HepG2 (cell line): Measurements from ENCODE around the gene NOP56. TPM values are rescaled to one million over a fixed set of nuclear protein-coding genes. Genes with fewer than 3 reads are reported as not detected.

ENCODE experiments used
- BRCA1 ChIP-seq: sonication (generic); formaldehyde crosslinking; IDR thresholded peaks from 2 replicates; pipeline ENCODE4 v1.4.0; 2020; ENCODE audit warnings: missing genetic modification reagents
- CC2D1A ChIP-seq: sonication (generic); formaldehyde crosslinking; IDR thresholded peaks from 2 replicates; pipeline ENCODE4 v1.8.1; 2023; ENCODE audit warnings: mild to moderate bottlenecking, missing genetic modification reagents
- FOXM1 ChIP-seq: sonication (generic); formaldehyde crosslinking; IDR thresholded peaks from 2 replicates; pipeline ENCODE4 v1.5.0; 2020; ENCODE audit warnings: missing genetic modification reagents
- HNRNPL ChIP-seq: fragments of 200-400 bp; formaldehyde crosslinking; IDR thresholded peaks from 2 replicates; pipeline ENCODE4 v1.6.1; 2017; ENCODE audit warnings: mild to moderate bottlenecking, low read depth, low read length
- KAT8 ChIP-seq: IDR thresholded peaks from 2 replicates; pipeline ENCODE4 v1.6.1; 2016; ENCODE audit warnings: missing genetic modification reagents, missing compliant biosample characterization
- KLF16 ChIP-seq, 2 experiments: sonication (generic) in 1 of 2; formaldehyde crosslinking in 1 of 2; IDR thresholded peaks; 2 replicates each; pipeline versions ENCODE4 v1.6.1 to v1.8.0; 2016 to 2023; ENCODE audit warnings: missing genetic modification reagents in 2 of 2, missing compliant biosample characterization in 1 of 2
- MAFG ChIP-seq: sonication (generic); formaldehyde crosslinking; IDR thresholded peaks from 2 replicates; pipeline ENCODE4 v1.5.1; 2020; ENCODE audit warnings: mild to moderate bottlenecking, missing genetic modification reagents
- MNT ChIP-seq: fragments of 450-650 bp; IDR thresholded peaks from 2 replicates; pipeline ENCODE4 v1.6.1; 2016
- NBN ChIP-seq: fragments of 450-650 bp; conservative IDR thresholded peaks from 2 replicates; pipeline ENCODE4 v1.6.1; 2017
- POLR2A ChIP-seq, 2 experiments: IDR thresholded peaks; 2 replicates each; pipeline ENCODE4 v1.6.1; 2011; ENCODE audit warnings: low read depth in 2 of 2, low read length in 2 of 2, mild to moderate bottlenecking in 1 of 2, moderate library complexity in 1 of 2; ENCODE audit not compliant: insufficient read depth in 1 of 2
- RNF2 ChIP-seq: fragments of 450-650 bp; conservative IDR thresholded peaks from 2 replicates; pipeline ENCODE4 v1.6.1; 2016; ENCODE audit warnings: low read depth
- SCMH1 ChIP-seq: sonication (generic); formaldehyde crosslinking; IDR thresholded peaks from 2 replicates; pipeline ENCODE4 v1.9.0; 2021; ENCODE audit warnings: missing genetic modification reagents, mild to moderate bottlenecking, borderline replicate concordance
- TBX2 ChIP-seq: sonication (generic); formaldehyde crosslinking; IDR thresholded peaks from 2 replicates; pipeline ENCODE4 v1.5.0; 2020; ENCODE audit warnings: missing genetic modification reagents, mild to moderate bottlenecking, borderline replicate concordance
- ZNF121 ChIP-seq: sonication (generic); formaldehyde crosslinking; IDR thresholded peaks from 2 replicates; pipeline ENCODE4 v1.5.0; 2020; ENCODE audit warnings: mild to moderate bottlenecking, missing genetic modification reagents
- ZNF143 ChIP-seq: sonication (generic); formaldehyde crosslinking; IDR thresholded peaks from 2 replicates; pipeline ENCODE4 v1.4.0; 2020; ENCODE audit warnings: missing genetic modification reagents
- ZNF253 ChIP-seq: sonication (generic); formaldehyde crosslinking; IDR thresholded peaks from 2 replicates; pipeline ENCODE4 v1.8.0; 2022; ENCODE audit warnings: mild to moderate bottlenecking, missing genetic modification reagents, borderline replicate concordance
- ZNF326 ChIP-seq: sonication (generic); formaldehyde crosslinking; IDR thresholded peaks from 2 replicates; pipeline ENCODE4 v1.4.0; 2020; ENCODE audit warnings: missing genetic modification reagents, borderline replicate concordance
- ZNF337 ChIP-seq: sonication (generic); formaldehyde crosslinking; IDR thresholded peaks from 2 replicates; pipeline ENCODE4 v1.5.1; 2020; ENCODE audit warnings: missing genetic modification reagents, low read depth, mild to moderate bottlenecking, borderline replicate concordance
- ZNF343 ChIP-seq: sonication (generic); formaldehyde crosslinking; IDR thresholded peaks from 2 replicates; pipeline ENCODE4 v1.4.0; 2020; ENCODE audit warnings: mild to moderate bottlenecking, missing genetic modification reagents
- ZNF383 ChIP-seq: sonication (generic); formaldehyde crosslinking; IDR thresholded peaks from 2 replicates; pipeline ENCODE4 v1.4.0; 2020; ENCODE audit warnings: missing genetic modification reagents, mild to moderate bottlenecking, borderline replicate concordance
- ZNF619 ChIP-seq: sonication (generic); formaldehyde crosslinking; IDR thresholded peaks from 2 replicates; pipeline ENCODE4 v1.4.0; 2020; ENCODE audit warnings: mild to moderate bottlenecking, missing genetic modification reagents
- ZNF644 ChIP-seq: IDR thresholded peaks from 2 replicates; pipeline ENCODE4 v1.6.1; 2016; ENCODE audit warnings: low read depth
- ZNF747 ChIP-seq: sonication (generic); formaldehyde crosslinking; IDR thresholded peaks from 2 replicates; pipeline ENCODE4 v1.8.1; 2023; ENCODE audit warnings: missing genetic modification reagents, mild to moderate bottlenecking, borderline replicate concordance
- ZNF788 ChIP-seq: sonication (generic); formaldehyde crosslinking; IDR thresholded peaks from 2 replicates; pipeline ENCODE4 v1.5.0; 2020; ENCODE audit warnings: mild to moderate bottlenecking, missing genetic modification reagents, borderline replicate concordance
- polyA plus RNA-seq, 8 experiments: library from polyadenylated mRNA; depleted of rRNA in 3 of 8; stranded (reverse) in 7 of 8; unstranded in 1 of 8; fragments of >200 nt; fragmentation: Illumina TruSeq in 4 of 8; extraction: Trizol in 4 of 8; gene quantifications; 2 replicates each; pipeline versions ENCODE4 v1.2.1 to v1.2.3, GENCODE V29; 2011 to 2016; ENCODE audit warnings: low read depth in 4 of 8, missing spikeins in 1 of 8, mixed read lengths in 1 of 8; ENCODE audit not compliant: insufficient read depth in 1 of 8
- total RNA-seq, 5 experiments: library from RNA; depleted of rRNA; stranded (reverse); fragments of >200 nt; fragmentation: Illumina TruSeq; extraction: Trizol; gene quantifications; 2 replicates each; pipeline ENCODE4 v1.2.3, GENCODE V29; 2016; ENCODE audit warnings: low read depth in 1 of 5
- TF ChIP-seq, protein P1 (sequence below): sonication (generic); formaldehyde crosslinking; IDR thresholded peaks from 2 replicates; pipeline ENCODE4 v1.5.1; 2020; ENCODE audit warnings: missing genetic modification reagents, mild to moderate bottlenecking, borderline replicate concordance
- TF ChIP-seq, protein P2 (sequence below): sonication (generic); formaldehyde crosslinking; conservative IDR thresholded peaks from 2 replicates; pipeline ENCODE4 v1.5.0; 2020; ENCODE audit warnings: missing genetic modification reagents

The NOP56 gene
- total and polyA plus RNA-seq, 2 of the 13 experiments (the other 11 are each of a cell fraction or from before 2014, with no cell fraction given) = 369 to 1,116 TPM

GRCh38 chr20:2651772-2652723 is at the start of gene NOP56 (continued):
- peak; percentile 87 for TF ChIP-seq ZNF788
- TF ChIP-seq KAT8 (CRISPR knock-in tag) = peak; percentile 84
- TF ChIP-seq ZNF337 (CRISPR knock-in tag) = peak; percentile 92
- TF ChIP-seq ZNF143 = 0 out of 2 replicates have a peak, but pooled peaks have one; percentile 50
- no peak; the same call in 1 of the 2 replicates for TF ChIP-seq ZNF383 (CRISPR knock-in tag)
- TF ChIP-seq ZNF121 (CRISPR knock-in tag) = peak; percentile 67; the same call in 1 of the 2 replicates
- 0 out of 2 replicates have a peak, but pooled peaks have one; percentile 6 for TF ChIP-seq ZNF253 (CRISPR knock-in tag)
- TF ChIP-seq TBX2 (CRISPR knock-in tag) = peak; percentile 85
- TF ChIP-seq ZNF619 (CRISPR knock-in tag) = peak; percentile 92
- TF ChIP-seq ZNF326 (CRISPR knock-in tag) = no peak
- TF ChIP-seq FOXM1 = no peak; the same call in 1 of the 2 replicates
- 0 out of 2 replicates have a peak, but pooled peaks have one; percentile 31 for TF ChIP-seq RNF2
- TF ChIP-seq, protein P1, sequence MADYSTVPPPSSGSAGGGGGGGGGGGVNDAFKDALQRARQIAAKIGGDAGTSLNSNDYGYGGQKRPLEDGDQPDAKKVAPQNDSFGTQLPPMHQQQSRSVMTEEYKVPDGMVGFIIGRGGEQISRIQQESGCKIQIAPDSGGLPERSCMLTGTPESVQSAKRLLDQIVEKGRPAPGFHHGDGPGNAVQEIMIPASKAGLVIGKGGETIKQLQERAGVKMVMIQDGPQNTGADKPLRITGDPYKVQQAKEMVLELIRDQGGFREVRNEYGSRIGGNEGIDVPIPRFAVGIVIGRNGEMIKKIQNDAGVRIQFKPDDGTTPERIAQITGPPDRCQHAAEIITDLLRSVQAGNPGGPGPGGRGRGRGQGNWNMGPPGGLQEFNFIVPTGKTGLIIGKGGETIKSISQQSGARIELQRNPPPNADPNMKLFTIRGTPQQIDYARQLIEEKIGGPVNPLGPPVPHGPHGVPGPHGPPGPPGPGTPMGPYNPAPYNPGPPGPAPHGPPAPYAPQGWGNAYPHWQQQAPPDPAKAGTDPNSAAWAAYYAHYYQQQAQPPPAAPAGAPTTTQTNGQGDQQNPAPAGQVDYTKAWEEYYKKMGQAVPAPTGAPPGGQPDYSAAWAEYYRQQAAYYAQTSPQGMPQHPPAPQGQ (CRISPR knock-in tag) = peak; percentile 74
- peak; percentile 67; the same call in 1 of the 2 replicates for TF ChIP-seq BRCA1 (CRISPR knock-in tag)
- peak in 1 of 2 experiments; percentile 96; a peak in 2 of 4 replicates for TF ChIP-seq KLF16 (CRISPR knock-in tag; IDR thresholded peaks at IDR 0.05)
- peak; percentile 93 for TF ChIP-seq ZNF747 (CRISPR knock-in tag)
- TF ChIP-seq MNT = peak; percentile 73
- TF ChIP-seq NBN = no peak
- TF ChIP-seq, protein P2, sequence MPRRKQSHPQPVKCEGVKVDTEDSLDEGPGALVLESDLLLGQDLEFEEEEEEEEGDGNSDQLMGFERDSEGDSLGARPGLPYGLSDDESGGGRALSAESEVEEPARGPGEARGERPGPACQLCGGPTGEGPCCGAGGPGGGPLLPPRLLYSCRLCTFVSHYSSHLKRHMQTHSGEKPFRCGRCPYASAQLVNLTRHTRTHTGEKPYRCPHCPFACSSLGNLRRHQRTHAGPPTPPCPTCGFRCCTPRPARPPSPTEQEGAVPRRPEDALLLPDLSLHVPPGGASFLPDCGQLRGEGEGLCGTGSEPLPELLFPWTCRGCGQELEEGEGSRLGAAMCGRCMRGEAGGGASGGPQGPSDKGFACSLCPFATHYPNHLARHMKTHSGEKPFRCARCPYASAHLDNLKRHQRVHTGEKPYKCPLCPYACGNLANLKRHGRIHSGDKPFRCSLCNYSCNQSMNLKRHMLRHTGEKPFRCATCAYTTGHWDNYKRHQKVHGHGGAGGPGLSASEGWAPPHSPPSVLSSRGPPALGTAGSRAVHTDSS (CRISPR knock-in tag) = peak; percentile 69
- no peak for TF ChIP-seq SCMH1
- TF ChIP-seq MAFG = no peak
- TF ChIP-seq POLR2A (IDR thresholded peaks at IDR 0.05; ENCODE audit: insufficient read depth in 1 of 2, low read depth in 2 of 2, low read length in 2 of 2) = peak; percentile 91 to 99
- no peak for TF ChIP-seq CC2D1A (CRISPR knock-in tag)
- TF ChIP-seq ZNF343 (CRISPR knock-in tag) = 0 out of 2 replicates have a peak, but pooled peaks have one; percentile 42
- TF ChIP-seq HNRNPL = no peak
- TF ChIP-seq ZNF644 (CRISPR knock-in tag) = no peak
